ENCODE results near the gene TTBK1.

The TTBK1 gene

GRCh38 chr6:43223175-43223574, 20.1 kb upstream of the TTBK1 start:
- H3K9me3 ChIP-seq, result no peaks in the 10 kb centered on the region
- H3K4me3 ChIP-seq (ENCODE audit: low read depth in 1 of 2, low read length in 1 of 2), result no peak overlapping the region
- no peak for TF ChIP-seq CTCF (IDR thresholded peaks at IDR 0.05)
- H3K4me1 ChIP-seq (ENCODE audit: control insufficient read depth in 1 of 2, insufficient read depth in 1 of 2, low read depth in 1 of 2, low read length in 1 of 2), result no peaks in the 10 kb centered on the region
- H3K27ac ChIP-seq, result no peak overlapping the region
- peaks cover under 1% of the 10 kb centered on the region for H3K27me3 ChIP-seq
- peaks cover 66% of the 10 kb centered on the region for H3K36me3 ChIP-seq

GRCh38 chr6:43226192-43226851, 17.0 kb upstream of the TTBK1 start:
- Histone ChIP-seq H3K27me3 (peaks cover 32% of the 10 kb centered on the region), H3K4me3 (ENCODE audit: low read depth in 1 of 2, low read length in 1 of 2) (no peak overlapping the region), H3K9me3 (no peaks in the 10 kb centered on the region), H3K36me3 (peaks cover 39% of the 10 kb centered on the region), H3K4me1 (ENCODE audit: control insufficient read depth in 1 of 2, insufficient read depth in 1 of 2, low read depth in 1 of 2, low read length in 1 of 2) (peaks cover 7 to 11% of the 10 kb centered on the region in 2 experiments), H3K27ac (no peak overlapping the region)
- TF ChIP-seq CTCF (IDR thresholded peaks at IDR 0.05), result no peak

DNA sequence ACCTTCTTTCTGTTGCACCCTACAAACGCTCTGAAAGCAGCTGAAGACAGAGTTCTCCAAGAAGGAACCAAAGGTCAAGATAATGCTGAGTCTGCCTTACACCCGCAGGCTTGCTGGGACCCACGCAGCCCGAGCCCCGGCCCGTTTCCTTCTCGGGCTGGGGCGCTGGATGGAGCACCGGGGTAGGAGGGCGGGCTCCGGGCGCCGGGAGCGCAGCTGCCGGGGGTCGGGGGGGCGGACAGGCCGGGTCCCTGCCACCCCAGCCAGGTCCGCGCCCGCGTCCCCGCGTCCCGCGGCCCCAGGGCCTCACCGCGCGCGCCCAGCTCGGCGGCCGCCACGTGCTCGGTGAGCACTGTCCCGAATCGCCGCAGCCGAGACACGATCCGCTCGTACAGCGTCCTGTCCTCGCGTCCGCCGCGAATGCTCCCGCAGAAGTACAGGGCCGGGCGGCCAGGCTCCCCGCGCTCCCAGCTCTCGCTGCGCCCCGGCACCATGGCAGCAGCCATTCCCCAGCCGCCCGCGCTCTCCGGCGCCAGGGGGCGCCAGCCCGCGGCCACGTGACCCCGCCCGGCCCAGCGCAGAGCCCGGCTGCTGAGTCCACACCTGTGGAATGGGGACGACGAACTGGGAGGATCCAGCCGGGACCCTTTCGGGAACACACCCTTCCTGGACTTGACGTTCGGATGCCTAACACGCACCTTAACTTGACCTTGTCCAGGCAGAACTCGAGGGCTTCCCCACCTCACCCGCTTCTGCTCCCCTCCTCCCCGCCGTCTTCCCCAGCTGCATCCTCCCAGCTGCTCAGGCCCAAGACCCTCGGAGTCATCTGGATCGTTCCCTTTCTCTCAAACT, 14.1 kb upstream of the TTBK1 start, which contains the start of gene DNPH1:
Gene DNPH1, minus strand, starts transcription at position 531 of the 852 bp plus-strand sequence. Its CDS starts 25 bp downstream, at position 506.
- H3K27me3 ChIP-seq, result peaks cover 48% of the 10 kb centered on the region
- no peak within 1 kb of the TSS for H3K27ac ChIP-seq
- peak within 1 kb of the TSS; percentile 57 to 61 for H3K4me3 ChIP-seq (ENCODE audit: low read depth in 1 of 2, low read length in 1 of 2)
- peaks cover 7 to 11% of the 10 kb centered on the region in 2 experiments for H3K4me1 ChIP-seq (ENCODE audit: control insufficient read depth in 1 of 2, insufficient read depth in 1 of 2, low read depth in 1 of 2, low read length in 1 of 2)
- no peaks in the 10 kb centered on the region for H3K9me3 ChIP-seq
- peaks cover 10% of the 10 kb centered on the region for H3K36me3 ChIP-seq
- peak; percentile 79 for TF ChIP-seq CTCF (IDR thresholded peaks at IDR 0.05)

DNA sequence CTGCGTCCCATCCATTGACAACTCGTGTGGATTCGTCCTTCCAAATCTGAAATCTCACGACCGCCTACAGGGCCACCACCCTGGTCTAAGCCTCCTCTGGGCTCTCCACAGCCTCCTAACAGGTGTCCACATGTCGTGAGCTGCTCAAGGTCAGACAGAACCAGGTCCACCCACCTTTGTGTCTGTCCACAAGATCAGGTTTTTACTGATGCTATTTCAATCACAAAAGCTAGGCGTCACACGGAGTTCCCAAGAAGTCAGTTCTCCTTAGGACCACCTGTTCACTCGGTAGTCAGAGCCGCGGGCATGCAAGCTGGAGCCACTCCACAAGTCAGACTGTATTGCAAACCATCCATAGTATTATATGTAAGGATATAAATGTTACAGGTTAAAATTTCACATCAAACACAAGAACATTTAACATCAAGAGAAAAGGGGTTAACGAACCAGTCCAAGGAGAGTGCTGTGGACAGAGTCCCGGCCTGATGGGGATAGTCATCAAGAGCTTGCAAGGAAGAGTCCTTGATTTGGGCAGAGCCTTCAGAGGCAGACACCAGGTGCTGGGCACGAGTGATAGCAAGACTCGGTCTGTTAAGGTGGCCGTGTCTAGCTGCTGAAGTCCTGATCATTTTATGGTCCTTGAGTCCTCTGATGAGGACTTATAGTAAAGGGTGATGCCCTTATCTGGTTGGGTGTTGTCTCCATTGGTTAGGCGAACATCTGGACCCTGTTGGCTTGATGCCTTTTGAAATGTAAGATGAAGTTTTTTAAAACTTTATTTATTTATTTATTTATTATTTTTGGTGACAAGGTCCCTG, 13.3 kb upstream of the TTBK1 start:
- peaks cover 49% of the 10 kb centered on the region for H3K27me3 ChIP-seq
- H3K9me3 ChIP-seq, result no peaks in the 10 kb centered on the region
- H3K36me3 ChIP-seq, result peaks cover 4% of the 10 kb centered on the region
- TF ChIP-seq CTCF (IDR thresholded peaks at IDR 0.05), result no peak
- peaks cover 7 to 11% of the 10 kb centered on the region in 2 experiments for H3K4me1 ChIP-seq (ENCODE audit: control insufficient read depth in 1 of 2, insufficient read depth in 1 of 2, low read depth in 1 of 2, low read length in 1 of 2)
- H3K27ac ChIP-seq, result no peak overlapping the region
- peak overlapping the region; percentile 57 to 61 for H3K4me3 ChIP-seq (ENCODE audit: low read depth in 1 of 2, low read length in 1 of 2)

- no peak overlapping the region for H3K4me3 ChIP-seq (ENCODE audit: low read depth in 1 of 2, low read length in 1 of 2)
- peaks cover 7 to 11% of the 10 kb centered on the region in 2 experiments for H3K4me1 ChIP-seq (ENCODE audit: control insufficient read depth in 1 of 2, insufficient read depth in 1 of 2, low read depth in 1 of 2, low read length in 1 of 2)
- H3K9me3 ChIP-seq, result no peaks in the 10 kb centered on the region
- no peaks in the 10 kb centered on the region for H3K36me3 ChIP-seq
- no peak for TF ChIP-seq CTCF (IDR thresholded peaks at IDR 0.05)
- peaks cover 59% of the 10 kb centered on the region for H3K27me3 ChIP-seq
- H3K27ac ChIP-seq, result no peak overlapping the region
Observed at GRCh38 chr6:43231053-43231452, 12.2 kb upstream of the TTBK1 start.

Measured in neutrophil (primary cell).